AG04449 (cell line): ENCODE data around the gene PRRX1.

ENCODE experiments used
- CTCF ChIA-PET: fragments of 350-600 bp; formaldehyde crosslinking; extraction: SDS; loops from one replicate; lab custom pipeline; 2021; ENCODE audit warnings: antibody characterized with exemption; lab: Yijun Ruan, JAX
- POLR2A ChIA-PET: fragments of 400-600, 350-600 bp; formaldehyde crosslinking; extraction: SDS; loops from one replicate; lab custom pipeline; 2020; ENCODE audit warnings: antibody characterized with exemption, inconsistent platforms; lab: Yijun Ruan, JAX
- DNase-seq: peaks from one replicate; pipeline ENCODE4 v3.0.0-alpha.2; 2010; ENCODE audit warnings: low read depth, low spot score
- H3K4me3 ChIP-seq: 2 replicates; pipeline ENCODE4 v1.5.1; 2011; ENCODE audit warnings: low read depth, mild to moderate bottlenecking, control low read depth, low read length
- TF ChIP-seq, protein P1 (sequence below): IDR thresholded peaks from one replicate; pipeline ENCODE4 v1.5.1; 2011; ENCODE audit warnings: mild to moderate bottlenecking, moderate library complexity, low read length, control low read depth, inconsistent platforms; ENCODE audit not compliant: insufficient read depth; ENCODE audit errors: missing control alignments

PRRX1 gene

DNA sequence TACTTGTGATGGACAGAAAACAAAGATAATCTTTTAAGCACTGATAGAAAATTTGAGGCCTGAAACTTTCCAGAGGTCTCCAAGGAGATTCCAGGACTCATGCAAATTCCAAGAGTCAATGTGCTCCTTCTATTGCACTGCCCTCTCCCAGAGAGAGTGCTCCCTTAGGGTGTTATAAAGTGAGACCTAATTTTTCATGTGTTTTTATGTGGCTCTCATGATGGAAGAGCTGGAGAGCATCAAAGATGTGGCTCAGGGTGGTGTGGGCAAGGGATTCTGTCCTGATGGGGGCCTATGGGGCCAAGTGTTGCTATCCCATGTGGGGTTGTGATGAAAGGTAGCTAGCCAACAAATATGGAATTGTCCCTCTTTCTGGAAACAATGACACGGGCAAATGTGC is 101.3 kb downstream of the PRRX1 start:
- TF ChIP-seq, protein P1, sequence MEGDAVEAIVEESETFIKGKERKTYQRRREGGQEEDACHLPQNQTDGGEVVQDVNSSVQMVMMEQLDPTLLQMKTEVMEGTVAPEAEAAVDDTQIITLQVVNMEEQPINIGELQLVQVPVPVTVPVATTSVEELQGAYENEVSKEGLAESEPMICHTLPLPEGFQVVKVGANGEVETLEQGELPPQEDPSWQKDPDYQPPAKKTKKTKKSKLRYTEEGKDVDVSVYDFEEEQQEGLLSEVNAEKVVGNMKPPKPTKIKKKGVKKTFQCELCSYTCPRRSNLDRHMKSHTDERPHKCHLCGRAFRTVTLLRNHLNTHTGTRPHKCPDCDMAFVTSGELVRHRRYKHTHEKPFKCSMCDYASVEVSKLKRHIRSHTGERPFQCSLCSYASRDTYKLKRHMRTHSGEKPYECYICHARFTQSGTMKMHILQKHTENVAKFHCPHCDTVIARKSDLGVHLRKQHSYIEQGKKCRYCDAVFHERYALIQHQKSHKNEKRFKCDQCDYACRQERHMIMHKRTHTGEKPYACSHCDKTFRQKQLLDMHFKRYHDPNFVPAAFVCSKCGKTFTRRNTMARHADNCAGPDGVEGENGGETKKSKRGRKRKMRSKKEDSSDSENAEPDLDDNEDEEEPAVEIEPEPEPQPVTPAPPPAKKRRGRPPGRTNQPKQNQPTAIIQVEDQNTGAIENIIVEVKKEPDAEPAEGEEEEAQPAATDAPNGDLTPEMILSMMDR: no peak
- DNase-seq: no peak
- ChIA-PET POLR2A (no interaction called here), CTCF (interaction anchor here (0.7 to 3.1 kb wide), 27 partner anchors 9 to 837 kb away, joined by 3 to 17 read pairs (median 4); no protein-coding TSS in a partner anchor)
- no peak overlapping the region for H3K4me3 ChIP-seq

- DNase-seq: peak; percentile 17
- no peak overlapping the region for H3K4me3 ChIP-seq
- TF ChIP-seq, protein P1: peak; percentile 55
- ChIA-PET CTCF (interaction anchor here (0.7 to 3.1 kb wide), 28 partner anchors 9 to 837 kb away, joined by 3 to 17 read pairs (median 4); no protein-coding TSS in a partner anchor), POLR2A (no interaction called here)
Measured at GRCh38 chr1:170765712-170766330, 101.9 kb downstream of the PRRX1 start.

DNA sequence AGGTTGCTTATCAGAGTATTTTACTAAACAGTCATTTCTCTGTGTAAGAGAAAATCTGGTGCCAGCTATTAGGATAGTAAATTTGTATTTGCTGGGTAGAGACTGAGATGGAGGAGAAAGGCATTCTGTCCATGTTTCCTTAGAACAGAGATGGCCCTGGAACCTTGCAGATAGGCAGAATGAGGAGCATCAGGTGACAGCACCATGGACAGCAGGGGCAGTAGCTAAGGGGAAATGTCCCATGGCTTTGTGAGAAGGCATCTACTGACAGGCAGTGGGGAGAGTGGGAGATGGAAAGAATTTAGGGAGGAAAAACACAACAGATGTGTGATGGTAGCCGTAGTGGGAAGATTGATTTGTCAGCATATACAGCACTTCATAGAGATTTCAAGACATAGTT is 105.0 kb downstream of the PRRX1 start:
- ChIA-PET CTCF (interaction anchor here (1.4 kb wide), 1 partner anchor 159 kb away, joined by 3 read pairs; no protein-coding TSS in a partner anchor), POLR2A (no interaction called here)
- H3K4me3 ChIP-seq: no peak overlapping the region
- DNase-seq: no peak
- TF ChIP-seq, protein P1: no peak

- ChIA-PET CTCF (interaction anchor here (0.7 to 1.4 kb wide), 4 partner anchors 80 to 841 kb away, joined by 3 read pairs; no protein-coding TSS in a partner anchor), POLR2A (no interaction called here)
- no peak for DNase-seq
- no peak overlapping the region for H3K4me3 ChIP-seq
- TF ChIP-seq, protein P1: no peak
Measured at GRCh38 chr1:170769691-170770090, 105.8 kb downstream of the PRRX1 start.

GRCh38 chr1:170770254-170770653 is 106.3 kb downstream of the PRRX1 start:
- no peak overlapping the region for H3K4me3 ChIP-seq
- TF ChIP-seq, protein P1: no peak
- ChIA-PET POLR2A (no interaction called here), CTCF (interaction anchor here (0.7 to 1.4 kb wide), 5 partner anchors 81 to 841 kb away, joined by 3 read pairs; no protein-coding TSS in a partner anchor)
- DNase-seq: no peak

- no peak overlapping the region for H3K4me3 ChIP-seq
- POLR2A ChIA-PET: no interaction called here
- CTCF ChIA-PET: interaction anchor here (1.3 kb wide), 1 partner anchor 11 kb away, joined by 7 read pairs; no protein-coding TSS in a partner anchor
- TF ChIP-seq, protein P1: no peak
- no peak for DNase-seq
Measured at GRCh38 chr1:170776252-170776651, 112.3 kb downstream of the PRRX1 start.
